Keratinocyte (primary cell): ENCODE data around the gene C16orf92. TPM values are rescaled to one million over a fixed set of nuclear protein-coding genes. Genes with fewer than 3 reads are reported as not detected.

Experiments
- DNase-seq: peaks from one replicate; pipeline ENCODE4 v3.0.0-alpha.2; 2011; ENCODE audit warnings: low read depth, missing footprints, low spot score
- FAIRE-seq: peaks from 2 replicates; lab custom pipeline; 2011; peaks lifted over from hg19 to GRCh38; lab: Jason Lieb, UNC
- H2AFZ ChIP-seq: 2 replicates; pipeline ENCODE4 v1.6.0; 2012; ENCODE audit warnings: low read length, control low read depth, inconsistent platforms; ENCODE audit not compliant: control insufficient read depth
- H3K27ac ChIP-seq: 2 replicates; pipeline ENCODE4 v1.5.1; 2011; ENCODE audit warnings: low read length; ENCODE audit not compliant: control insufficient read depth, insufficient read depth
- H3K27me3 ChIP-seq: 3 replicates; pipeline ENCODE4 v1.6.0; 2011; ENCODE audit warnings: low read length; ENCODE audit not compliant: control insufficient read depth, insufficient read depth; ENCODE audit errors: extremely low read depth
- H3K36me3 ChIP-seq, 2 experiments: 2 replicates in 1 of 2; 3 replicates in 1 of 2; pipeline ENCODE4 v1.5.1; 2011; ENCODE audit warnings: low read length in 2 of 2, mild to moderate bottlenecking in 1 of 2; ENCODE audit not compliant: control insufficient read depth in 2 of 2, insufficient read depth in 2 of 2; ENCODE audit errors: extremely low read depth in 1 of 2
- H3K4me1 ChIP-seq: 3 replicates; pipeline ENCODE4 v1.5.1; 2011; ENCODE audit warnings: low read length; ENCODE audit not compliant: control insufficient read depth, insufficient read depth; ENCODE audit errors: extremely low read depth
- H3K4me2 ChIP-seq: 3 replicates; pipeline ENCODE4 v1.6.0; 2011; ENCODE audit warnings: low read depth, low read length; ENCODE audit not compliant: control insufficient read depth, insufficient read depth; ENCODE audit errors: extremely low read depth
- H3K4me3 ChIP-seq, 3 experiments: fragments of 200-600 bp in 1 of 3; sonication (generic) in 1 of 3; 2 replicates in 2 of 3; 3 replicates in 1 of 3; pipeline ENCODE4 v1.5.1; 2011 to 2016; ENCODE audit warnings: low read length in 3 of 3, mild to moderate bottlenecking in 3 of 3, control low read depth in 2 of 3, inconsistent platforms in 1 of 3, low read depth in 1 of 3, mixed read lengths in 1 of 3, mixed run types in 1 of 3, moderate library complexity in 1 of 3; ENCODE audit not compliant: control insufficient read depth in 2 of 3, insufficient read depth in 2 of 3; ENCODE audit errors: extremely low read depth in 1 of 3
- H3K79me2 ChIP-seq: 2 replicates; pipeline ENCODE4 v1.6.0; 2012; ENCODE audit warnings: low read length; ENCODE audit not compliant: control insufficient read depth, insufficient read depth
- H3K9ac ChIP-seq: 3 replicates; pipeline ENCODE4 v1.6.0; 2011; ENCODE audit warnings: low read length; ENCODE audit not compliant: control insufficient read depth, insufficient read depth; ENCODE audit errors: extremely low read depth
- H3K9me1 ChIP-seq: 3 replicates; pipeline ENCODE4 v1.6.0; 2011; ENCODE audit warnings: low read length; ENCODE audit not compliant: control insufficient read depth, insufficient read depth; ENCODE audit errors: extremely low read depth
- H3K9me3 ChIP-seq: 2 replicates; pipeline ENCODE4 v1.5.1; 2012; ENCODE audit warnings: low read depth, low read length; ENCODE audit not compliant: control insufficient read depth
- H4K20me1 ChIP-seq: 3 replicates; pipeline ENCODE4 v1.6.0; 2011; ENCODE audit warnings: low read length; ENCODE audit not compliant: control insufficient read depth, insufficient read depth; ENCODE audit errors: extremely low read depth
- EZH2 ChIP-seq: IDR thresholded peaks from one replicate; pipeline ENCODE4 v1.6.1; 2012; ENCODE audit warnings: inconsistent platforms, mild to moderate bottlenecking, low read length, moderate library complexity
- dilution Hi-C: fragments of 300-500 bp; cut with MboI; formaldehyde crosslinking; loops from one replicate; pipeline ENCODE4 v1.7.0; 2020; ENCODE audit warnings: low sequenced_read_pairs; ENCODE audit not compliant: extremely low pct_ligation_motif_present
- polyA plus RNA-seq, 5 experiments: library from polyadenylated mRNA; depleted of rRNA in 3 of 5; stranded (reverse) in 3 of 5; stranded (forward) in 1 of 5; unstranded in 1 of 5; fragments of >200 nt; gene quantifications; 1 replicate in 1 of 5; 2 replicates in 3 of 5; 3 replicates in 1 of 5; pipeline versions ENCODE4 v1.2.1 to v1.2.3, GENCODE V29; 2011 to 2012; ENCODE audit warnings: missing spikeins in 2 of 5, low read depth in 1 of 5, low replicate concordance in 1 of 5
- TF ChIP-seq, protein P1 (sequence below), 3 experiments: IDR thresholded peaks in 1 of 3; conservative IDR thresholded peaks in 1 of 3; optimal IDR thresholded peaks in 1 of 3; 2 replicates in 2 of 3; 3 replicates in 1 of 3; pipeline versions ENCODE3 to v1.5.1; 2011; ENCODE audit warnings: low read length in 3 of 3, mild to moderate bottlenecking in 3 of 3, moderate library complexity in 2 of 3, control low read depth in 1 of 3, inconsistent platforms in 1 of 3; ENCODE audit not compliant: insufficient read depth in 2 of 3; ENCODE audit errors: extremely low read depth in 1 of 3

C16orf92 gene
- polyA plus RNA-seq, 1 donor (not counting 4 experiments of a cell fraction or from before 2014, with no cell fraction given), result not detected

DNA sequence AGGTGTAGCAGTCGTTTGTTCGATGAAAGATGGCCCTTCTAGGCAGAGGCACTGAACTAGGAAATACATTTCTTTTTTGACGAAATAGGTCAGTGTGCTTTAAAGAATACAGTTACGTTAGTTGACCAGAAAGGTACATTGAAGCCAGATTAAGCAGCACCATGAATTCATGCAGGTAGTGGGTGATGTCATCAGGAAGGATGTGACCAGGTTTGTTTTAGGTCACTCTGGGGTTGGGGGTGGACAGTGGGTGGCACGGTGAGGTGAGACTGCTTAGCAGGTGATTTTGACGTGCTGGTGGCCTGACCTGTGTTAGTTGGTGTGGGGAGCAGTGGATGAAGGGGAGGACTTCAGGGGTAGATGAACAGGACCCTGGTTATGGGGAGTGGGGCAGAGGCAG is 23.4 kb upstream of the C16orf92 start:
- Histone ChIP-seq H3K79me2 (peaks cover 10% of the 10 kb centered on the region), H3K9ac (no peak overlapping the region), H3K9me3 (no peaks in the 10 kb centered on the region), H3K9me1 (no peaks in the 10 kb centered on the region), H3K4me1 (peaks cover 14% of the 10 kb centered on the region), H3K4me2 (no peak overlapping the region), H3K27me3 (no peaks in the 10 kb centered on the region), H3K36me3 (peaks cover 18 to 27% of the 10 kb centered on the region in 2 experiments), H4K20me1 (no peaks in the 10 kb centered on the region), H3K27ac (no peak overlapping the region), H2AFZ (no peak overlapping the region), H3K4me3 (no peak overlapping the region)
- no peak for DNase-seq
- TF ChIP-seq, protein P1, sequence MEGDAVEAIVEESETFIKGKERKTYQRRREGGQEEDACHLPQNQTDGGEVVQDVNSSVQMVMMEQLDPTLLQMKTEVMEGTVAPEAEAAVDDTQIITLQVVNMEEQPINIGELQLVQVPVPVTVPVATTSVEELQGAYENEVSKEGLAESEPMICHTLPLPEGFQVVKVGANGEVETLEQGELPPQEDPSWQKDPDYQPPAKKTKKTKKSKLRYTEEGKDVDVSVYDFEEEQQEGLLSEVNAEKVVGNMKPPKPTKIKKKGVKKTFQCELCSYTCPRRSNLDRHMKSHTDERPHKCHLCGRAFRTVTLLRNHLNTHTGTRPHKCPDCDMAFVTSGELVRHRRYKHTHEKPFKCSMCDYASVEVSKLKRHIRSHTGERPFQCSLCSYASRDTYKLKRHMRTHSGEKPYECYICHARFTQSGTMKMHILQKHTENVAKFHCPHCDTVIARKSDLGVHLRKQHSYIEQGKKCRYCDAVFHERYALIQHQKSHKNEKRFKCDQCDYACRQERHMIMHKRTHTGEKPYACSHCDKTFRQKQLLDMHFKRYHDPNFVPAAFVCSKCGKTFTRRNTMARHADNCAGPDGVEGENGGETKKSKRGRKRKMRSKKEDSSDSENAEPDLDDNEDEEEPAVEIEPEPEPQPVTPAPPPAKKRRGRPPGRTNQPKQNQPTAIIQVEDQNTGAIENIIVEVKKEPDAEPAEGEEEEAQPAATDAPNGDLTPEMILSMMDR (optimal IDR thresholded peaks at IDR 0.05 in 1 of 3, IDR thresholded peaks at IDR 0.05 in 1 of 3, conservative IDR thresholded peaks at IDR 0.05 in 1 of 3; ENCODE audit: extremely low read depth in 1 of 3, insufficient read depth in 2 of 3, low read length in 3 of 3), result no peak
- TF ChIP-seq EZH2, result no peak
- no peak for FAIRE-seq
- dilution Hi-C loops, result no loop called here

DNA sequence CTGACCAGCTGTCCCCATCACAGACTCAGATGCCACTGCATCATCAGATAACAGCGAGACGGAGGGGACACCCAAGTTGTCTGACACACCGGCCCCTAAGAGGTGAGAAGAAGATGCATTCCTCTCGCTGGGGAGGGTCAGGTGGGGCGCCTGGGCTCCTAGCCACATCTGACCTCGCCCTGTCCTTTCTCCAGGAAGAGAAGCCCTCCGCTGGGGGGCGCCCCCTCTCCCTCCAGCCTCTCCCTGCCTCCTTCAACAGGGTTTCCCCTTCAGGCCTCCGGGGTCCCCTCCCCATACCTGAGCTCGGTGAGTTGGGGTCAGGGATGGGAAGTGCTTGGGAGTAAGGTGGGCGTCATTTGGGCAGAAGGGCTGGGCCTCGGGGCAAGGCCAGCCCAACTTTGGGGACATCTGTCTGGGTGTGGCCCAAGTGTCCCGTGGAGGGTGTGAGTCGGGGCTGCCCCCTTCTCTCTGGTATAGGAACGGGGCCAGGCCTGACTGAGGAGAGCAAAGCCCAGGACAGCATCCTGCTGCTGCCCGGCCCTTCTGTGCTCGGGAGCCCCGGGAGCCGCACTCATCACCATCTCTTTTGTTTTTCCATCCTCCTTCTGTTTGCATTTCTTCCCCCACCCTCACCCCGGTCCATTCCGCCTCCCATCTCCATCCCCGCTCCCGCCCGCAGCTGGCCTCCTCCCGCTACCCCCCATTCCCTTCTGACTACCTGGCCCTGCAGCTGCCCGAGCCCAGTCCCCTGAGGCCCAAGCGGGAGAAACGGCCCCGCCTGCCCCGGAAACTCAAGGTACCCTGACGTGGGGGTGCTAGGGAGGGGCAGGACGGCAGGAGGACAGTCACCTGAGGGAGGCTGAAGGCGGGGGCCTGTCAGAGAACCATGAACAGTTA is 22.0 kb upstream of the C16orf92 start:
- dilution Hi-C loops, result no loop called here
- H3K79me2 ChIP-seq, result peaks cover 10% of the 10 kb centered on the region
- H3K27ac ChIP-seq, result no peak overlapping the region
- H4K20me1 ChIP-seq, result no peaks in the 10 kb centered on the region
- H3K36me3 ChIP-seq, result peaks cover 18 to 27% of the 10 kb centered on the region in 2 experiments
- TF ChIP-seq, protein P1 (optimal IDR thresholded peaks at IDR 0.05 in 1 of 3, IDR thresholded peaks at IDR 0.05 in 1 of 3, conservative IDR thresholded peaks at IDR 0.05 in 1 of 3; ENCODE audit: extremely low read depth in 1 of 3, insufficient read depth in 2 of 3, low read length in 3 of 3), result no peak
- no peak for TF ChIP-seq EZH2
- no peaks in the 10 kb centered on the region for H3K9me1 ChIP-seq
- H2AFZ ChIP-seq, result no peak overlapping the region
- H3K9ac ChIP-seq, result no peak overlapping the region
- H3K4me1 ChIP-seq, result peaks cover 6% of the 10 kb centered on the region
- no peak overlapping the region for H3K4me3 ChIP-seq
- DNase-seq (no peak), FAIRE-seq (no peak)
- H3K27me3 ChIP-seq, result no peaks in the 10 kb centered on the region
- no peak overlapping the region for H3K4me2 ChIP-seq
- H3K9me3 ChIP-seq, result no peaks in the 10 kb centered on the region
